GM23338 (cell line): Measurements from ENCODE around the gene FNDC3A.
A peak's percentile ranks its signal among the peaks of the same experiment; 100 is the strongest.

ENCODE experiments used
- CREB1 ChIP-seq: fragments of 250-450 bp; sonication (Bioruptor Pico); IDR thresholded peaks from 2 replicates; pipeline ENCODE4 v1.5.0; 2020; ENCODE audit warnings: low read depth, mild to moderate bottlenecking, moderate library complexity
- CTCF ChIP-seq, 2 experiments: fragments of 200-600 bp in 1 of 2; sonication (generic) in 1 of 2; conservative IDR thresholded peaks; 2 replicates each; pipeline versions ENCODE4 v1.5.1 to v1.6.1; 2016 to 2017; ENCODE audit warnings: antibody characterized with exemption in 2 of 2, low read depth in 2 of 2, mild to moderate bottlenecking in 2 of 2, moderate library complexity in 1 of 2
- EZH2 ChIP-seq: fragments of 200-600 bp; sonication (generic); IDR thresholded peaks from one replicate; pipeline ENCODE4 v1.8.0; 2017; ENCODE audit warnings: antibody characterized with exemption, mild to moderate bottlenecking, low read depth; ENCODE audit not compliant: unreplicated experiment
- POLR2AphosphoS5 ChIP-seq: IDR thresholded peaks from 2 replicates; pipeline ENCODE4 v1.6.1; 2016; ENCODE audit warnings: antibody characterized with exemption, low read depth
- REST ChIP-seq: IDR thresholded peaks from one replicate; pipeline ENCODE4 v1.6.1; 2018; ENCODE audit warnings: antibody characterized with exemption; ENCODE audit not compliant: unreplicated experiment

GRCh38 chr13:49220856-49221589 lies 245.3 kb downstream of the FNDC3A start:
- no peak for TF ChIP-seq CTCF (conservative IDR thresholded peaks at IDR 0.05; ENCODE audit: low read depth in 2 of 2)
- peak; percentile 61 for TF ChIP-seq EZH2
- no peak for TF ChIP-seq REST
- no peak for TF ChIP-seq CREB1 (CRISPR knock-in tag)
- TF ChIP-seq POLR2AphosphoS5 = no peak
